ENCODE results near the gene INPP5D. TPM values are rescaled to one million over a fixed set of nuclear protein-coding genes. Genes with fewer than 3 reads are reported as not detected.

Gene INPP5D
- total and polyA plus RNA-seq, 2 of the 8 experiments (the other 6 are each of a cell fraction or from before 2014, with no cell fraction given): 4.5 to 7.1 TPM

DNA sequence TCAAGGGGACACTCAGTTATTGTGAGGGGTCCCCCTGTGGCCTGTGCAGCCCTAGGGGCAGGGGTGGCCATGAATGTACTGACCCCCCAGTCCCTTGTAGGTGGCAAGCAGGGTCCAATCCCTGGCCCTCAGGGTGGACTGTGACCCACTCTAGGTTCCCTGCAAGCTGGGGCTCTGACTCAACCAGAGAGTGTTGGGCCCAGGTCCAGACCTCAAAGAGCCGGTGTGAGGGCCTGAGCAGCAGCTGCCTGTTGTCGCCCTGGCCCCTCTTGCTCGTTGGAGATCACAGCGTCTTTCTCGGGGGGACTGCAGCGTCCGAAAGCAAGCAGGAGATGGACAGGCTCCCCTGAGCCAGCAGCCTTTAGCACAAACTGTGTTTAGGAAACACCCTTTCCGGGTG lies 124.5 kb downstream of the INPP5D start (continued):
- TF ChIP-seq SP2 (IDR thresholded peaks at IDR 0.05; ENCODE audit: low read length): no peak
- no peak for TF ChIP-seq BCL11A (IDR thresholded peaks at IDR 0.05; ENCODE audit: low read depth in 2 of 2, low read length in 2 of 2)
- no peak for TF ChIP-seq SIX5 (IDR thresholded peaks at IDR 0.05; ENCODE audit: low read depth, low read length)
- no peak for TF ChIP-seq TAF1 (IDR thresholded peaks at IDR 0.05; ENCODE audit: low read depth, low read length)
- no peak for TF ChIP-seq KDM4A (IDR thresholded peaks at IDR 0.05; ENCODE audit: low read depth, low read length, severe bottlenecking)
- TF ChIP-seq RFX5 (IDR thresholded peaks at IDR 0.05; ENCODE audit: borderline replicate concordance, low read depth, low read length): no peak

Measured in H1 (cell line).